NCI-H1105 (cell line): Measurements from ENCODE around the gene FREY1.

ENCODE experiments used
- DNase-seq: peaks from one replicate; lab custom pipeline; 2025; lab: John Stamatoyannopoulos, UW

Gene FREY1

GRCh38 chr11:45928535-45929215 lies 21.6 kb upstream of the FREY1 start:
- no peak for DNase-seq

- no peak for DNase-seq
These were observed 20.8 kb upstream of the FREY1 start for GRCh38 chr11:45927684-45928413.

- DNase-seq, result no peak
These were observed 20.2 kb upstream of the FREY1 start for GRCh38 chr11:45927332-45927683.

- no peak for DNase-seq
These were observed 19.7 kb upstream of the FREY1 start for GRCh38 chr11:45926536-45927331.

GRCh38 chr11:45926001-45926401 lies 18.9 kb upstream of the FREY1 start:
- no peak for DNase-seq

- DNase-seq, result no peak
These were observed 18.5 kb upstream of the FREY1 start for GRCh38 chr11:45925550-45925949.

- DNase-seq, result no peak
These were observed 17.9 kb upstream of the FREY1 start for GRCh38 chr11:45924927-45925326.

GRCh38 chr11:45924036-45924915 lies 17.2 kb upstream of the FREY1 start:
- DNase-seq, result no peak

- DNase-seq, result peak; percentile 88
These were observed 15.5 kb upstream of the FREY1 start, which contains the start of gene LARGE2 for GRCh38 chr11:45922425-45923082. LARGE2 (plus strand) TSS chr11:45922656; CDS start chr11:45922883, 227 bp downstream.

GRCh38 chr11:45921561-45922424 lies 14.7 kb upstream of the FREY1 start:
- DNase-seq, result peak; percentile 93

GRCh38 chr11:45920531-45921477 lies 13.7 kb upstream of the FREY1 start:
- no peak for DNase-seq

- DNase-seq, result no peak
These were observed 12.9 kb upstream of the FREY1 start for GRCh38 chr11:45919806-45920530.

GRCh38 chr11:45918962-45919675 lies 12.0 kb upstream of the FREY1 start:
- DNase-seq, result no peak

GRCh38 chr11:45918331-45918941 lies 11.4 kb upstream of the FREY1 start:
- peak; percentile 88 for DNase-seq

- peak; percentile 98 for DNase-seq
These were observed 10.7 kb upstream of the FREY1 start, which contains the start of gene PEX16 for GRCh38 chr11:45917623-45918330. PEX16 (minus strand) TSS chr11:45917877; CDS start chr11:45917811, 66 bp downstream.

GRCh38 chr11:45917286-45917622 lies 10.2 kb upstream of the FREY1 start:
- no peak for DNase-seq

GRCh38 chr11:45915446-45915845 lies 8.4 kb upstream of the FREY1 start:
- DNase-seq, result no peak
